IMR-90 (cell line): ENCODE data around the gene CCL15.

Experiments
- BHLHE40 ChIP-seq: fragments of 150-350 bp; IDR thresholded peaks from 2 replicates; pipeline ENCODE4 v1.6.1; 2016; ENCODE audit warnings: mild to moderate bottlenecking, low read depth, low read length
- CEBPB ChIP-seq: IDR thresholded peaks from 2 replicates; pipeline ENCODE4 v1.6.1; 2012; ENCODE audit warnings: low read depth, low read length, improper control_type of control experiment
- CHD1 ChIP-seq: IDR thresholded peaks from 2 replicates; pipeline ENCODE4 v1.6.1; 2012; ENCODE audit warnings: low read depth, low read length, improper control_type of control experiment
- CTCF ChIP-seq: conservative IDR thresholded peaks from 2 replicates; pipeline ENCODE4 v1.5.1; 2012; ENCODE audit warnings: mild to moderate bottlenecking, low read depth, low read length, improper control_type of control experiment
- ELK1 ChIP-seq: fragments of 150-350 bp; IDR thresholded peaks from 2 replicates; pipeline ENCODE4 v1.6.1; 2016; ENCODE audit warnings: low read depth, mild to moderate bottlenecking, low read length, moderate library complexity, borderline replicate concordance
- FOS ChIP-seq: fragments of 150-350 bp; IDR thresholded peaks from 2 replicates; pipeline ENCODE4 v1.6.1; 2016; ENCODE audit warnings: low read depth, low read length
- MAFK ChIP-seq: IDR thresholded peaks from 2 replicates; pipeline ENCODE4 v1.6.1; 2012; ENCODE audit warnings: low read depth, low read length, improper control_type of control experiment
- MAZ ChIP-seq: IDR thresholded peaks from 2 replicates; pipeline ENCODE4 v1.6.1; 2012; ENCODE audit warnings: low read depth, mild to moderate bottlenecking, low read length, improper control_type of control experiment, moderate library complexity, borderline replicate concordance
- MXI1 ChIP-seq: IDR thresholded peaks from 2 replicates; pipeline ENCODE4 v1.6.1; 2012; ENCODE audit warnings: low read depth, mild to moderate bottlenecking, low read length, moderate library complexity, borderline replicate concordance
- NFE2L2 ChIP-seq: fragments of 150-350 bp; IDR thresholded peaks from 2 replicates; pipeline ENCODE4 v1.6.1; 2016; ENCODE audit warnings: low read depth, mild to moderate bottlenecking, low read length
- POLR2A ChIP-seq: IDR thresholded peaks from 2 replicates; pipeline ENCODE4 v1.6.1; 2012; ENCODE audit warnings: mild to moderate bottlenecking, low read depth, low read length
- RFX5 ChIP-seq: IDR thresholded peaks from 2 replicates; pipeline ENCODE4 v1.8.0; 2012; ENCODE audit warnings: low read depth, mild to moderate bottlenecking, low read length, moderate library complexity
- SMC3 ChIP-seq: fragments of 150-350 bp; IDR thresholded peaks from 2 replicates; pipeline ENCODE4 v1.6.1; 2016; ENCODE audit warnings: low read depth, mild to moderate bottlenecking, antibody characterized with exemption, low read length, moderate library complexity
- USF2 ChIP-seq: fragments of 150-350 bp; IDR thresholded peaks from 2 replicates; pipeline ENCODE4 v1.6.1; 2017; ENCODE audit warnings: mild to moderate bottlenecking, antibody characterized with exemption, low read length, low read depth

GRCh38 chr17:35965272-35965671 is 36.1 kb downstream of the CCL15 start:
- TF ChIP-seq CTCF, result no peak
- TF ChIP-seq POLR2A, result no peak
- no peak for TF ChIP-seq RFX5
- no peak for TF ChIP-seq BHLHE40
- no peak for TF ChIP-seq SMC3
- no peak for TF ChIP-seq USF2
- TF ChIP-seq CHD1, result no peak
- TF ChIP-seq MAZ, result no peak
- no peak for TF ChIP-seq MXI1
- no peak for TF ChIP-seq ELK1
- no peak for TF ChIP-seq FOS
- TF ChIP-seq MAFK, result no peak
- no peak for TF ChIP-seq NFE2L2
- no peak for TF ChIP-seq CEBPB
